HepG2 (cell line): ENCODE data around the gene BTN1A1. TPM values are rescaled to one million over a fixed set of nuclear protein-coding genes. Genes with fewer than 3 reads are reported as not detected.
A peak's percentile ranks its signal among the peaks of the same experiment; 100 is the strongest.

Experiments
- ATF1 ChIP-seq: IDR thresholded peaks from 2 replicates; pipeline ENCODE4 v1.6.1; 2016; ENCODE audit warnings: mild to moderate bottlenecking, control low read depth
- HDAC2 ChIP-seq: sonication (generic); formaldehyde crosslinking; IDR thresholded peaks from 2 replicates; pipeline ENCODE4 v1.4.0; 2020; ENCODE audit warnings: missing genetic modification reagents
- MTA1 ChIP-seq: sonication (generic); formaldehyde crosslinking; IDR thresholded peaks from 2 replicates; pipeline ENCODE4 v1.4.0; 2020; ENCODE audit warnings: missing genetic modification reagents, mild to moderate bottlenecking, borderline replicate concordance
- NONO ChIP-seq, 2 experiments: fragments of 450-650 bp in 1 of 2; sonication (generic) in 1 of 2; formaldehyde crosslinking in 1 of 2; IDR thresholded peaks in 1 of 2; conservative IDR thresholded peaks in 1 of 2; 2 replicates each; pipeline versions ENCODE4 v1.6.1 to v1.8.0; 2017 to 2022; ENCODE audit warnings: mild to moderate bottlenecking in 1 of 2, missing genetic modification reagents in 1 of 2, moderate library complexity in 1 of 2
- RBM39 ChIP-seq: fragments of 200-400 bp; formaldehyde crosslinking; IDR thresholded peaks from one replicate; pipeline ENCODE4 v1.6.1; 2018; ENCODE audit warnings: antibody characterized with exemption, mild to moderate bottlenecking, low read depth, low read length; ENCODE audit not compliant: poor library complexity, severe bottlenecking
- REL ChIP-seq: sonication (generic); formaldehyde crosslinking; conservative IDR thresholded peaks from 2 replicates; pipeline ENCODE4 v1.8.0; 2022; ENCODE audit warnings: mild to moderate bottlenecking, missing genetic modification reagents, moderate library complexity
- SMYD3 ChIP-seq: sonication (generic); formaldehyde crosslinking; IDR thresholded peaks from 2 replicates; pipeline ENCODE4 v1.8.1; 2023; ENCODE audit warnings: mild to moderate bottlenecking, missing genetic modification reagents
- TEAD3 ChIP-seq: optimal IDR thresholded peaks from 2 replicates; pipeline ENCODE3; 2016; ENCODE audit warnings: borderline replicate concordance
- ZNF282 ChIP-seq: fragments of 450-650 bp; IDR thresholded peaks from 2 replicates; pipeline ENCODE4 v1.6.1; 2018; ENCODE audit not compliant: partially characterized antibody
- ZNF460 ChIP-seq: sonication (generic); formaldehyde crosslinking; IDR thresholded peaks from 2 replicates; pipeline ENCODE4 v1.5.1; 2020; ENCODE audit warnings: missing genetic modification reagents, mild to moderate bottlenecking, borderline replicate concordance
- ZNF75D ChIP-seq: sonication (generic); formaldehyde crosslinking; IDR thresholded peaks from 2 replicates; pipeline ENCODE4 v1.8.1; 2023; ENCODE audit warnings: missing genetic modification reagents, mild to moderate bottlenecking, borderline replicate concordance
- ZNF776 ChIP-seq: sonication (generic); formaldehyde crosslinking; IDR thresholded peaks from 2 replicates; pipeline ENCODE4 v1.4.0; 2020; ENCODE audit warnings: mild to moderate bottlenecking, missing genetic modification reagents
- polyA plus RNA-seq, 8 experiments: library from polyadenylated mRNA; depleted of rRNA in 3 of 8; stranded (reverse) in 7 of 8; unstranded in 1 of 8; fragments of >200 nt; fragmentation: Illumina TruSeq in 4 of 8; extraction: Trizol in 4 of 8; gene quantifications; 2 replicates each; pipeline versions ENCODE4 v1.2.1 to v1.2.3, GENCODE V29; 2011 to 2016; ENCODE audit warnings: low read depth in 4 of 8, missing spikeins in 1 of 8, mixed read lengths in 1 of 8; ENCODE audit not compliant: insufficient read depth in 1 of 8
- total RNA-seq, 5 experiments: library from RNA; depleted of rRNA; stranded (reverse); fragments of >200 nt; fragmentation: Illumina TruSeq; extraction: Trizol; gene quantifications; 2 replicates each; pipeline ENCODE4 v1.2.3, GENCODE V29; 2016; ENCODE audit warnings: low read depth in 1 of 5
- TF ChIP-seq, protein P1 (sequence below): sonication (generic); formaldehyde crosslinking; IDR thresholded peaks from 2 replicates; pipeline ENCODE4 v1.4.0; 2020; ENCODE audit warnings: mild to moderate bottlenecking, missing genetic modification reagents
- TF ChIP-seq, protein P2 (sequence below): sonication (generic); formaldehyde crosslinking; IDR thresholded peaks from 2 replicates; pipeline ENCODE4 v1.5.0; 2020; ENCODE audit warnings: mild to moderate bottlenecking, missing genetic modification reagents
- TF ChIP-seq, protein P3 (sequence below): sonication (generic); formaldehyde crosslinking; IDR thresholded peaks from 2 replicates; pipeline ENCODE4 v1.5.0; 2020; ENCODE audit warnings: missing genetic modification reagents
- TF ChIP-seq, protein P4 (sequence below): sonication (generic); formaldehyde crosslinking; IDR thresholded peaks from 2 replicates; pipeline ENCODE4 v1.4.0; 2020; ENCODE audit warnings: missing genetic modification reagents

BTN1A1 gene
- total and polyA plus RNA-seq, 2 of the 13 experiments (the other 11 are each of a cell fraction or from before 2014, with no cell fraction given): 0.04 TPM; not detected in 1

DNA sequence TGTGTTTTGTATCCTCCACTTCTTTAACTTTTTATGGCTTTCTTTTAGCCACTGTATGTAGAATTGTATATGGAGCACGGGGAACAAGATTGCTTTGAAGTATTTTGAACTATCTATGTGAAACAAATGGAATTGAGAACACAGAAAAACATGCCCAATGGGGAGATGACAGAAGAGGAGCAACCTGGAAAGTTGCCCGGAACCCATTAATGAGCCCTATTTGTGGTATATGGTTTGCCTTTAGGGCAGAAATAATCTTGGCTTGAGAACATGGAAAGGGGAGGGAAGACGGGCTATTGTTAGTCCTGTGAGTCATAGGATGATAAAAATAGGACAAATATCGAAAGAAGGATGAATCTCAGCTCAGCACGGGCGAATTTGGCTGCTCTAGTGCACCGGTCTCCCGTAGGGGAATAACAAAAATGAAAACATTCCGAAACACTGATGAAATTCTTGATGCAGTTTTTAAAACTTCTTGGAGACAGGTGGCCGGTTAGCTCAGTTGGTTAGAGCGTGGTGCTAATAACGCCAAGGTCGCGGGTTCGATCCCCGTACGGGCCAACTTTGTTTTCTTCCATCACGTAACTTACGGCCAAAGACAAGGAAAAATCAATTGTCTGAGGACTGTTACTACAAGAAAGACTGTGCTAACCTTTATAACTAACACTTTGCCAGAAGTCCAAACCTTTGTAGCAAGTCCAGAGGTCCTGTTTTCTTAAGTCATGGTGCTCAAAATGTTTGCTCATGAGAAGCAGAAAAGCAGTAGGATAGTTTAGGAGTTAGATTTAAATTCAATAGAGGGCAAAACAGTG, 53.7 kb downstream of the BTN1A1 start (continued):
- TF ChIP-seq NONO (IDR thresholded peaks at IDR 0.05) (no peak), NONO (CRISPR knock-in tag; conservative IDR thresholded peaks at IDR 0.05) (peak; percentile 43; the same call in 1 of the 2 replicates), REL (CRISPR knock-in tag) (0 out of 2 replicates have a peak, but pooled peaks have one; percentile 35), HDAC2 (peak; percentile 61; the same call in 1 of the 2 replicates), TEAD3 (CRISPR knock-in tag) (peak; percentile 7), MTA1 (no peak), RBM39 (no peak), ZNF75D (CRISPR knock-in tag) (no peak), ZNF776 (CRISPR knock-in tag) (no peak), ZNF460 (CRISPR knock-in tag) (no peak), SMYD3 (CRISPR knock-in tag) (no peak), ATF1 (CRISPR knock-in tag) (no peak; the same call in 1 of the 2 replicates), ZNF282 (no peak)
- TF ChIP-seq, protein P1, sequence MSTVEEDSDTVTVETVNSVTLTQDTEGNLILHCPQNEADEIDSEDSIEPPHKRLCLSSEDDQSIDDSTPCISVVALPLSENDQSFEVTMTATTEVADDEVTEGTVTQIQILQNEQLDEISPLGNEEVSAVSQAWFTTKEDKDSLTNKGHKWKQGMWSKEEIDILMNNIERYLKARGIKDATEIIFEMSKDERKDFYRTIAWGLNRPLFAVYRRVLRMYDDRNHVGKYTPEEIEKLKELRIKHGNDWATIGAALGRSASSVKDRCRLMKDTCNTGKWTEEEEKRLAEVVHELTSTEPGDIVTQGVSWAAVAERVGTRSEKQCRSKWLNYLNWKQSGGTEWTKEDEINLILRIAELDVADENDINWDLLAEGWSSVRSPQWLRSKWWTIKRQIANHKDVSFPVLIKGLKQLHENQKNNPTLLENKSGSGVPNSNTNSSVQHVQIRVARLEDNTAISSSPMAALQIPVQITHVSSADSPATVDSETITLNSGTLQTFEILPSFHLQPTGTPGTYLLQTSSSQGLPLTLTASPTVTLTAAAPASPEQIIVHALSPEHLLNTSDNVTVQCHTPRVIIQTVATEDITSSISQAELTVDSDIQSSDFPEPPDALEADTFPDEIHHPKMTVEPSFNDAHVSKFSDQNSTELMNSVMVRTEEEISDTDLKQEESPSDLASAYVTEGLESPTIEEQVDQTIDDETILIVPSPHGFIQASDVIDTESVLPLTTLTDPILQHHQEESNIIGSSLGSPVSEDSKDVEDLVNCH (CRISPR knock-in tag): no peak
- TF ChIP-seq, protein P2, sequence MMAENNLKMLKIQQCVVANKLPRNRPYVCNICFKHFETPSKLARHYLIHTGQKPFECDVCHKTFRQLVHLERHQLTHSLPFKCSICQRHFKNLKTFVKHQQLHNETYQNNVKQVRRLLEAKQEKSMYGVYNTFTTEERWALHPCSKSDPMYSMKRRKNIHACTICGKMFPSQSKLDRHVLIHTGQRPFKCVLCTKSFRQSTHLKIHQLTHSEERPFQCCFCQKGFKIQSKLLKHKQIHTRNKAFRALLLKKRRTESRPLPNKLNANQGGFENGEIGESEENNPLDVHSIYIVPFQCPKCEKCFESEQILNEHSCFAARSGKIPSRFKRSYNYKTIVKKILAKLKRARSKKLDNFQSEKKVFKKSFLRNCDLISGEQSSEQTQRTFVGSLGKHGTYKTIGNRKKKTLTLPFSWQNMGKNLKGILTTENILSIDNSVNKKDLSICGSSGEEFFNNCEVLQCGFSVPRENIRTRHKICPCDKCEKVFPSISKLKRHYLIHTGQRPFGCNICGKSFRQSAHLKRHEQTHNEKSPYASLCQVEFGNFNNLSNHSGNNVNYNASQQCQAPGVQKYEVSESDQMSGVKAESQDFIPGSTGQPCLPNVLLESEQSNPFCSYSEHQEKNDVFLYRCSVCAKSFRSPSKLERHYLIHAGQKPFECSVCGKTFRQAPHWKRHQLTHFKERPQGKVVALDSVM (CRISPR knock-in tag): peak; percentile 16; the same call in 1 of the 2 replicates
- TF ChIP-seq, protein P3, sequence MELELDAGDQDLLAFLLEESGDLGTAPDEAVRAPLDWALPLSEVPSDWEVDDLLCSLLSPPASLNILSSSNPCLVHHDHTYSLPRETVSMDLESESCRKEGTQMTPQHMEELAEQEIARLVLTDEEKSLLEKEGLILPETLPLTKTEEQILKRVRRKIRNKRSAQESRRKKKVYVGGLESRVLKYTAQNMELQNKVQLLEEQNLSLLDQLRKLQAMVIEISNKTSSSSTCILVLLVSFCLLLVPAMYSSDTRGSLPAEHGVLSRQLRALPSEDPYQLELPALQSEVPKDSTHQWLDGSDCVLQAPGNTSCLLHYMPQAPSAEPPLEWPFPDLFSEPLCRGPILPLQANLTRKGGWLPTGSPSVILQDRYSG (CRISPR knock-in tag): no peak
- TF ChIP-seq, protein P4, sequence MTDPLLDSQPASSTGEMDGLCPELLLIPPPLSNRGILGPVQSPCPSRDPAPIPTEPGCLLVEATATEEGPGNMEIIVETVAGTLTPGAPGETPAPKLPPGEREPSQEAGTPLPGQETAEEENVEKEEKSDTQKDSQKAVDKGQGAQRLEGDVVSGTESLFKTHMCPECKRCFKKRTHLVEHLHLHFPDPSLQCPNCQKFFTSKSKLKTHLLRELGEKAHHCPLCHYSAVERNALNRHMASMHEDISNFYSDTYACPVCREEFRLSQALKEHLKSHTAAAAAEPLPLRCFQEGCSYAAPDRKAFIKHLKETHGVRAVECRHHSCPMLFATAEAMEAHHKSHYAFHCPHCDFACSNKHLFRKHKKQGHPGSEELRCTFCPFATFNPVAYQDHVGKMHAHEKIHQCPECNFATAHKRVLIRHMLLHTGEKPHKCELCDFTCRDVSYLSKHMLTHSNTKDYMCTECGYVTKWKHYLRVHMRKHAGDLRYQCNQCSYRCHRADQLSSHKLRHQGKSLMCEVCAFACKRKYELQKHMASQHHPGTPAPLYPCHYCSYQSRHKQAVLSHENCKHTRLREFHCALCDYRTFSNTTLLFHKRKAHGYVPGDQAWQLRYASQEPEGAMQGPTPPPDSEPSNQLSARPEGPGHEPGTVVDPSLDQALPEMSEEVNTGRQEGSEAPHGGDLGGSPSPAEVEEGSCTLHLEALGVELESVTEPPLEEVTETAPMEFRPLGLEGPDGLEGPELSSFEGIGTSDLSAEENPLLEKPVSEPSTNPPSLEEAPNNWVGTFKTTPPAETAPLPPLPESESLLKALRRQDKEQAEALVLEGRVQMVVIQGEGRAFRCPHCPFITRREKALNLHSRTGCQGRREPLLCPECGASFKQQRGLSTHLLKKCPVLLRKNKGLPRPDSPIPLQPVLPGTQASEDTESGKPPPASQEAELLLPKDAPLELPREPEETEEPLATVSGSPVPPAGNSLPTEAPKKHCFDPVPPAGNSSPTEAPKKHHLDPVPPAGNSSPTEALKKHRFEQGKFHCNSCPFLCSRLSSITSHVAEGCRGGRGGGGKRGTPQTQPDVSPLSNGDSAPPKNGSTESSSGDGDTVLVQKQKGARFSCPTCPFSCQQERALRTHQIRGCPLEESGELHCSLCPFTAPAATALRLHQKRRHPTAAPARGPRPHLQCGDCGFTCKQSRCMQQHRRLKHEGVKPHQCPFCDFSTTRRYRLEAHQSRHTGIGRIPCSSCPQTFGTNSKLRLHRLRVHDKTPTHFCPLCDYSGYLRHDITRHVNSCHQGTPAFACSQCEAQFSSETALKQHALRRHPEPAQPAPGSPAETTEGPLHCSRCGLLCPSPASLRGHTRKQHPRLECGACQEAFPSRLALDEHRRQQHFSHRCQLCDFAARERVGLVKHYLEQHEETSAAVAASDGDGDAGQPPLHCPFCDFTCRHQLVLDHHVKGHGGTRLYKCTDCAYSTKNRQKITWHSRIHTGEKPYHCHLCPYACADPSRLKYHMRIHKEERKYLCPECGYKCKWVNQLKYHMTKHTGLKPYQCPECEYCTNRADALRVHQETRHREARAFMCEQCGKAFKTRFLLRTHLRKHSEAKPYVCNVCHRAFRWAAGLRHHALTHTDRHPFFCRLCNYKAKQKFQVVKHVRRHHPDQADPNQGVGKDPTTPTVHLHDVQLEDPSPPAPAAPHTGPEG (CRISPR knock-in tag): peak; percentile 54; the same call in 1 of the 2 replicates
